A549 (cell line): Measurements from ENCODE around the gene TPPP3. TPM values are rescaled to one million over a fixed set of nuclear protein-coding genes. Genes with fewer than 3 reads are reported as not detected.

Experiments used
- ATAC-seq, 2 experiments: fragments of 200-7000 bp in 1 of 2; fragments of >200 bp in 1 of 2; cut with Nextera tagmentation in 1 of 2; cut with Tn5 transposase in 1 of 2; 3 replicates each; pipeline versions ENCODE4 v1.8.0 to v1.9.1; 2018 to 2020; ENCODE audit warnings: mild to moderate bottlenecking in 1 of 2, moderate library complexity in 1 of 2
- CTCF ChIA-PET: fragments of 300-600 bp; sonication (Branson Sonifier 250); formaldehyde crosslinking; extraction: SDS; loops from one replicate; lab custom pipeline; 2021; ENCODE audit warnings: antibody characterized with exemption, inconsistent platforms; lab: Yijun Ruan, JAX
- POLR2A ChIA-PET: fragments of 350-600 bp; formaldehyde crosslinking; extraction: SDS; loops from one replicate; lab custom pipeline; 2021; ENCODE audit warnings: antibody characterized with exemption, inconsistent platforms; lab: Yijun Ruan, JAX
- DNase-seq, 2 experiments: peaks; one replicate each; pipeline versions ENCODE4 v3.0.0 to v3.0.0-alpha.2; 2011 to 2016; ENCODE audit warnings: low read depth in 1 of 2, low spot score in 1 of 2
- FAIRE-seq: peaks from 2 replicates; lab custom pipeline; 2011; peaks lifted over from hg19 to GRCh38; lab: Jason Lieb, UNC
- H3K27ac ChIP-seq, 2 experiments: fragments of >200 bp; sonication (Bioruptor Twin); formaldehyde crosslinking; 3 replicates each; pipeline ENCODE4 v1.5.1; 2016 to 2017
- H3K4me1 ChIP-seq: fragments of >200 bp; sonication (Bioruptor Twin); formaldehyde crosslinking; 3 replicates; pipeline ENCODE4 v1.6.1; 2016
- H3K4me2 ChIP-seq: fragments of >200 bp; sonication (Bioruptor Twin); formaldehyde crosslinking; 3 replicates; pipeline ENCODE4 v1.6.1; 2016
- H3K4me3 ChIP-seq: fragments of >200 bp; sonication (Bioruptor Twin); formaldehyde crosslinking; 3 replicates; pipeline ENCODE4 v1.5.1; 2016
- H3K9me3 ChIP-seq: fragments of >200 bp; sonication (Bioruptor Twin); formaldehyde crosslinking; 3 replicates; pipeline ENCODE4 v1.6.1; 2016
- CBX8 ChIP-seq: fragments of 200-600 bp; sonication (generic); IDR thresholded peaks from 2 replicates; pipeline ENCODE4 v1.6.1; 2016
- CEBPB ChIP-seq, 2 experiments: fragments of >200 bp in 1 of 2; sonication (Bioruptor Twin) in 1 of 2; formaldehyde crosslinking in 1 of 2; IDR thresholded peaks; 2 replicates each; pipeline ENCODE4 v1.6.1; 2012 to 2016
- EP300 ChIP-seq, 2 experiments: fragments of >200 bp; sonication (Bioruptor Twin); formaldehyde crosslinking; IDR thresholded peaks; 2 replicates in 1 of 2; 3 replicates in 1 of 2; pipeline ENCODE4 v1.6.1; 2016 to 2017
- HOXA7 ChIP-seq: fragments of 250-450 bp; sonication (Bioruptor Pico); IDR thresholded peaks from 2 replicates; pipeline ENCODE4 v1.5.0; 2020; ENCODE audit warnings: mild to moderate bottlenecking, moderate library complexity
- HOXB13 ChIP-seq: fragments of 250-450 bp; sonication (Bioruptor Pico); IDR thresholded peaks from 2 replicates; pipeline ENCODE4 v1.5.0; 2020; ENCODE audit warnings: low read depth, mild to moderate bottlenecking, moderate library complexity
- JUN ChIP-seq, 2 experiments: fragments of >200 bp; sonication (Bioruptor Twin); formaldehyde crosslinking; IDR thresholded peaks; 2 replicates in 1 of 2; 3 replicates in 1 of 2; pipeline ENCODE4 v1.6.1; 2016 to 2017
- MAFK ChIP-seq: fragments of 450-650 bp; IDR thresholded peaks from 2 replicates; pipeline ENCODE4 v1.6.1; 2014; ENCODE audit not compliant: partially characterized antibody
- NR3C1 ChIP-seq: fragments of >200 bp; sonication (Bioruptor Twin); formaldehyde crosslinking; IDR thresholded peaks from 3 replicates; pipeline ENCODE4 v1.6.1; 2017
- POLR2A ChIP-seq: IDR thresholded peaks from 2 replicates; pipeline ENCODE4 v1.6.1; 2012; ENCODE audit warnings: mild to moderate bottlenecking, low read length
- RCOR1 ChIP-seq: fragments of 150-350 bp; IDR thresholded peaks from 2 replicates; pipeline ENCODE4 v1.6.1; 2014; ENCODE audit warnings: antibody characterized with exemption, low read length, low read depth
- RFX5 ChIP-seq: fragments of 450-650 bp; IDR thresholded peaks from 2 replicates; pipeline ENCODE4 v1.7.1; 2014; ENCODE audit warnings: antibody characterized with exemption, mild to moderate bottlenecking, moderate library complexity
- RNF2 ChIP-seq: fragments of 200-600 bp; sonication (generic); IDR thresholded peaks from 2 replicates; pipeline ENCODE4 v1.6.1; 2016; ENCODE audit warnings: low read depth, mild to moderate bottlenecking, antibody characterized with exemption, moderate library complexity, borderline replicate concordance
- TP53 ChIP-seq: fragments of 250-450 bp; sonication (Bioruptor Pico); IDR thresholded peaks from 2 replicates; pipeline ENCODE4 v1.5.0; 2021; ENCODE audit warnings: mild to moderate bottlenecking, moderate library complexity
- ZNF302 ChIP-seq: fragments of 250-450 bp; sonication (Bioruptor Pico); IDR thresholded peaks from 2 replicates; pipeline ENCODE4 v1.9.0; 2021; ENCODE audit warnings: inconsistent platforms, mild to moderate bottlenecking, moderate library complexity
- WGBS: methylation state at CpG from one replicate; pipeline ENCODE4 v1.1.6; 2017; ENCODE audit errors: missing lambda C conversion rate; 5-methylcytosine and 5-hydroxymethylcytosine counted together
- polyA plus RNA-seq, 4 experiments: library from polyadenylated mRNA; depleted of rRNA in 3 of 4; stranded (reverse); fragments of >200 nt; fragmentation: RNase III in 1 of 4; extraction: RNeasy Plus Mini Kit Qiagen cat#74134 plus additional on column Dnase treatment in 1 of 4; gene quantifications; 2 replicates in 3 of 4; 3 replicates in 1 of 4; pipeline ENCODE4 v1.2.3, GENCODE V29; 2011 to 2017
- TF ChIP-seq, protein P1 (sequence below): fragments of 250-450 bp; sonication (Bioruptor Pico); IDR thresholded peaks from 2 replicates; pipeline ENCODE4 v1.5.0; 2020; ENCODE audit warnings: low read depth, mild to moderate bottlenecking, moderate library complexity
- TF ChIP-seq, protein P2 (sequence below): fragments of 250-450 bp; sonication (Bioruptor Pico); IDR thresholded peaks from 2 replicates; pipeline ENCODE4 v1.5.0; 2021; ENCODE audit warnings: mild to moderate bottlenecking, moderate library complexity, borderline replicate concordance
- TF ChIP-seq, protein P3 (sequence below): IDR thresholded peaks from 2 replicates; pipeline ENCODE4 v1.6.1; 2012
- TF ChIP-seq, protein P4 (sequence below): fragments of 200-600 bp; sonication (generic); IDR thresholded peaks from 2 replicates; pipeline ENCODE4 v1.6.1; 2016; ENCODE audit warnings: antibody characterized with exemption, mild to moderate bottlenecking, moderate library complexity
- TF ChIP-seq, protein P5 (sequence below): fragments of 450-650 bp; IDR thresholded peaks from 2 replicates; pipeline ENCODE4 v1.6.1; 2014; ENCODE audit warnings: antibody characterized with exemption

TPPP3 gene
- polyA plus RNA-seq, 2 of the 4 experiments (the other 2 are of a cell fraction) = 9.4 to 10.9 TPM

DNA sequence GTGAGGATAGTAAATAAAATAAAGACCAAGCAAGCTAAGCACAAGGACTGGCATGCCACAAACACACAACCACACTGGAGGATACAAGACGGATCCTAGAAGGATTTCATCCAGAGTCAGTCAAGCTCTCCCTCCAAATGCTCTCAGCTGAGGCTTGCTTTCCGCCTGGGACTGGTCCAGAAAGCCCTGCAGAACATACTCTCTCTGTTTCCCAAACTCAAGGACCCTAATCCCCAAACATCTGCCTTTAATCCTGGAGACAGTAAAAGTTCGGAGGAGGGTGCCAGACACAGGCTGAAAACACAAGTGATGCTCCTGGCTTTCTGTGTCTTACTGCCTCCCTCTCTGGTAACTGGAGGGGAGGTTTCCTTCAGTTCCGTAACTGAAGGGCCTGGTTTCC, 32.3 kb upstream of the TPPP3 start:
- Histone ChIP-seq H3K27ac (no peak overlapping the region), H3K4me3 (no peak overlapping the region), H3K4me1 (0 out of 3 replicates have a peak, but pooled peaks cover 3% of the 10 kb centered on the region), H3K9me3 (no peaks in the 10 kb centered on the region), H3K4me2 (no peak overlapping the region)
- WGBS = 66% methylated on average over 4 of the region's 4 CpGs
- ATAC-seq (no peak), DNase-seq (no peak), FAIRE-seq (no peak)
- TF ChIP-seq HOXB13 (CRISPR knock-in tag) (no peak), HOXA7 (CRISPR knock-in tag) (no peak), CBX8 (no peak), MAFK (no peak), RNF2 (no peak), JUN (IDR thresholded peaks at IDR 0.05) (no peak), CEBPB (IDR thresholded peaks at IDR 0.05) (no peak), TP53 (CRISPR knock-in tag) (no peak), EP300 (IDR thresholded peaks at IDR 0.05) (no peak), RFX5 (no peak)
- POLR2A ChIA-PET = no interaction called here
- CTCF ChIA-PET = interaction anchor here (1.1 to 10.9 kb wide), 9 partner anchors 8 to 166 kb away, joined by 3 to 207 read pairs (median 16); partner anchors contain the start of genes ATP6V0D1, KCTD19, LRRC36 and ZDHHC1

DNA sequence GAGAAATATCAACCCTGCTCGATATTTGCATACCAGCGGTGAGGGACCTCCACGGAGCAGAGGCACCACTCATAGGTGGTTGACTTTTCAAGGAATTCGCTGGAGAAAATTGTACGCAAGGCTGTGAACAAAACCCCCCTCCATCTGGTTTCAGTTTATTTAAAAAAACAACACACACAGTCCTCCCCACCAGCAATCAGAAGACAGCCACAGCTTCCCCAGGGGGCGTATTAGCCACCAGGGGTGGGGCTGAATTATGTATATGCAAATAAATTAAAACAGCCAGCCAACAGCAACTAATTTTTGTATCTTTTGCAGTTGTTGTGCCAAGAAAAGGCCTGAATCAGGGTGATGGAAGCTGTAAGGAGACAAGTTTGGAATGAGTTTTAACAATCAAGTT, 31.8 kb upstream of the TPPP3 start:
- ChIA-PET CTCF (interaction anchor here (0.7 to 10.9 kb wide), 9 partner anchors 7 to 165 kb away, joined by 3 to 207 read pairs (median 16); partner anchors contain the start of genes ATP6V0D1, KCTD19, LRRC36 and ZDHHC1), POLR2A (no interaction called here)
- H3K4me3 ChIP-seq = no peak overlapping the region
- no peak overlapping the region for H3K27ac ChIP-seq
- no peaks in the 10 kb centered on the region for H3K9me3 ChIP-seq
- FAIRE-seq (no peak), DNase-seq (no peak), ATAC-seq (no peak)
- H3K4me2 ChIP-seq = no peak overlapping the region
- WGBS = 74% methylated on average over 6 of the region's 6 CpGs
- TF ChIP-seq, protein P1, sequence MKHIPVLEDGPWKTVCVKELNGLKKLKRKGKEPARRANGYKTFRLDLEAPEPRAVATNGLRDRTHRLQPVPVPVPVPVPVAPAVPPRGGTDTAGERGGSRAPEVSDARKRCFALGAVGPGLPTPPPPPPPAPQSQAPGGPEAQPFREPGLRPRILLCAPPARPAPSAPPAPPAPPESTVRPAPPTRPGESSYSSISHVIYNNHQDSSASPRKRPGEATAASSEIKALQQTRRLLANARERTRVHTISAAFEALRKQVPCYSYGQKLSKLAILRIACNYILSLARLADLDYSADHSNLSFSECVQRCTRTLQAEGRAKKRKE = no peak
- TF ChIP-seq ZNF302 (CRISPR knock-in tag) (no peak), NR3C1 (no peak), RCOR1 (no peak), MAFK (no peak), POLR2A (no peak), HOXA7 (CRISPR knock-in tag) (no peak)
- TF ChIP-seq, protein P2, sequence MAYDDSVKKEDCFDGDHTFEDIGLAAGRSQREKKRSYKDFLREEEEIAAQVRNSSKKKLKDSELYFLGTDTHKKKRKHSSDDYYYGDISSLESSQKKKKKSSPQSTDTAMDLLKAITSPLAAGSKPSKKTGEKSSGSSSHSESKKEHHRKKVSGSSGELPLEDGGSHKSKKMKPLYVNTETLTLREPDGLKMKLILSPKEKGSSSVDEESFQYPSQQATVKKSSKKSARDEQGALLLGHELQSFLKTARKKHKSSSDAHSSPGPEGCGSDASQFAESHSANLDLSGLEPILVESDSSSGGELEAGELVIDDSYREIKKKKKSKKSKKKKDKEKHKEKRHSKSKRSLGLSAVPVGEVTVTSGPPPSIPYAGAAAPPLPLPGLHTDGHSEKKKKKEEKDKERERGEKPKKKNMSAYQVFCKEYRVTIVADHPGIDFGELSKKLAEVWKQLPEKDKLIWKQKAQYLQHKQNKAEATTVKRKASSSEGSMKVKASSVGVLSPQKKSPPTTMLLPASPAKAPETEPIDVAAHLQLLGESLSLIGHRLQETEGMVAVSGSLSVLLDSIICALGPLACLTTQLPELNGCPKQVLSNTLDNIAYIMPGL (CRISPR knock-in tag) = no peak
- TF ChIP-seq, protein P3, sequence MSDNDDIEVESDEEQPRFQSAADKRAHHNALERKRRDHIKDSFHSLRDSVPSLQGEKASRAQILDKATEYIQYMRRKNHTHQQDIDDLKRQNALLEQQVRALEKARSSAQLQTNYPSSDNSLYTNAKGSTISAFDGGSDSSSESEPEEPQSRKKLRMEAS = no peak
- TF ChIP-seq, protein P4, sequence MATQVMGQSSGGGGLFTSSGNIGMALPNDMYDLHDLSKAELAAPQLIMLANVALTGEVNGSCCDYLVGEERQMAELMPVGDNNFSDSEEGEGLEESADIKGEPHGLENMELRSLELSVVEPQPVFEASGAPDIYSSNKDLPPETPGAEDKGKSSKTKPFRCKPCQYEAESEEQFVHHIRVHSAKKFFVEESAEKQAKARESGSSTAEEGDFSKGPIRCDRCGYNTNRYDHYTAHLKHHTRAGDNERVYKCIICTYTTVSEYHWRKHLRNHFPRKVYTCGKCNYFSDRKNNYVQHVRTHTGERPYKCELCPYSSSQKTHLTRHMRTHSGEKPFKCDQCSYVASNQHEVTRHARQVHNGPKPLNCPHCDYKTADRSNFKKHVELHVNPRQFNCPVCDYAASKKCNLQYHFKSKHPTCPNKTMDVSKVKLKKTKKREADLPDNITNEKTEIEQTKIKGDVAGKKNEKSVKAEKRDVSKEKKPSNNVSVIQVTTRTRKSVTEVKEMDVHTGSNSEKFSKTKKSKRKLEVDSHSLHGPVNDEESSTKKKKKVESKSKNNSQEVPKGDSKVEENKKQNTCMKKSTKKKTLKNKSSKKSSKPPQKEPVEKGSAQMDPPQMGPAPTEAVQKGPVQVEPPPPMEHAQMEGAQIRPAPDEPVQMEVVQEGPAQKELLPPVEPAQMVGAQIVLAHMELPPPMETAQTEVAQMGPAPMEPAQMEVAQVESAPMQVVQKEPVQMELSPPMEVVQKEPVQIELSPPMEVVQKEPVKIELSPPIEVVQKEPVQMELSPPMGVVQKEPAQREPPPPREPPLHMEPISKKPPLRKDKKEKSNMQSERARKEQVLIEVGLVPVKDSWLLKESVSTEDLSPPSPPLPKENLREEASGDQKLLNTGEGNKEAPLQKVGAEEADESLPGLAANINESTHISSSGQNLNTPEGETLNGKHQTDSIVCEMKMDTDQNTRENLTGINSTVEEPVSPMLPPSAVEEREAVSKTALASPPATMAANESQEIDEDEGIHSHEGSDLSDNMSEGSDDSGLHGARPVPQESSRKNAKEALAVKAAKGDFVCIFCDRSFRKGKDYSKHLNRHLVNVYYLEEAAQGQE = no peak
- TF ChIP-seq, protein P5, sequence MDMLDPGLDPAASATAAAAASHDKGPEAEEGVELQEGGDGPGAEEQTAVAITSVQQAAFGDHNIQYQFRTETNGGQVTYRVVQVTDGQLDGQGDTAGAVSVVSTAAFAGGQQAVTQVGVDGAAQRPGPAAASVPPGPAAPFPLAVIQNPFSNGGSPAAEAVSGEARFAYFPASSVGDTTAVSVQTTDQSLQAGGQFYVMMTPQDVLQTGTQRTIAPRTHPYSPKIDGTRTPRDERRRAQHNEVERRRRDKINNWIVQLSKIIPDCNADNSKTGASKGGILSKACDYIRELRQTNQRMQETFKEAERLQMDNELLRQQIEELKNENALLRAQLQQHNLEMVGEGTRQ = no peak
- 0 out of 3 replicates have a peak, but pooled peaks cover under 1% of the 10 kb centered on the region for H3K4me1 ChIP-seq
